Esophagus muscularis mucosa (tissue), 3 donors: ENCODE measurements around the gene PPP2R5B.

Experiments
- CTCF ChIP-seq, 3 experiments: fragments of 200-600 bp in 2 of 3; fragments of 450-650 bp in 1 of 3; sonication (generic) in 2 of 3; IDR thresholded peaks; one replicate each; pipeline ENCODE4 v1.5.1; 2017 to 2019; ENCODE audit warnings: antibody characterized with exemption in 3 of 3, mild to moderate bottlenecking in 2 of 3, moderate library complexity in 1 of 3
- POLR2AphosphoS5 ChIP-seq, 2 donors: sonication (generic); formaldehyde crosslinking; IDR thresholded peaks; one replicate each; pipeline ENCODE4 v1.6.1; 2017; ENCODE audit warnings: antibody characterized with exemption in 2 of 2

- no peak for TF ChIP-seq CTCF (IDR thresholded peaks at IDR 0.05)
- TF ChIP-seq POLR2AphosphoS5 (IDR thresholded peaks at IDR 0.05): no peak
Observed at GRCh38 chr11:64898541-64898940, 25.9 kb upstream of the PPP2R5B start.
